Loucy (cell line): ENCODE data around the gene CD6.

Experiments
- CTCF ChIP-seq: fragments of 200-600 bp; sonication (generic); conservative IDR thresholded peaks from 2 replicates; pipeline ENCODE4 v1.5.1; 2014; ENCODE audit warnings: mild to moderate bottlenecking, antibody characterized with exemption, low read length
- EZH2phosphoT487 ChIP-seq: fragments of 200-600 bp; IDR thresholded peaks from 2 replicates; pipeline ENCODE4 v1.6.1; 2018; ENCODE audit warnings: antibody characterized with exemption, mild to moderate bottlenecking, moderate library complexity, borderline replicate concordance

GRCh38 chr11:61062181-61062930 is 90.9 kb downstream of the CD6 start:
- TF ChIP-seq CTCF (no peak), EZH2phosphoT487 (no peak)
